Stimulated activated CD8-positive, alpha-beta memory T cell treated with anti-CD3 and anti-CD28 coated beads, Interleukin-15, amount 100 ng/mL, for 48 hours (primary cell): ENCODE data around the gene GCC2.
"Not testable (repeated sequence)": the region's sequence is repeated elsewhere in the genome, so short reads cannot be mapped to it uniquely, and the experiment has no call there.

Experiments used
- DNase-seq, 2 donors: peaks; one replicate each; pipeline ENCODE4 v3.0.0-alpha.2; 2020; ENCODE audit warnings: low read depth in 2 of 2

Gene GCC2

DNA sequence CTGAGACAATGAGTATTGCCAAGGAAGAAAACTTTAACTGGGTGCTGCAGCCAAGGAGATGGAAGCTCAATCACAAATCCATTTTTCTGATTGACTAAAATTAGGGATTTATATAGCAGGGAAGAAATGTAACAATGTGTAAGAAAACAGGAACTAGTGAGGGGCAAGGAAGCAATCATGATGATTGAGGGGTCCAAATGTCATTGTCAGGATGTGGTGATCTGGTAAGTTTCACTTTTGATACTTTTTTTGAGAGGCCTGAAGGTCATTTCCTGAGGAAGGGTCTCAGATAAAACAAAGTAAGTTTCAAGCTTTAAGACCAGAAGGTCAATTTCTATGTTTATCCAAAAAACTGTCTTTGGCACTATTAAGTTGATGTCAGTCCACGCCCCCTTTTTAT lies 12.0 kb upstream of the GCC2 start:
- no peak for DNase-seq

DNA sequence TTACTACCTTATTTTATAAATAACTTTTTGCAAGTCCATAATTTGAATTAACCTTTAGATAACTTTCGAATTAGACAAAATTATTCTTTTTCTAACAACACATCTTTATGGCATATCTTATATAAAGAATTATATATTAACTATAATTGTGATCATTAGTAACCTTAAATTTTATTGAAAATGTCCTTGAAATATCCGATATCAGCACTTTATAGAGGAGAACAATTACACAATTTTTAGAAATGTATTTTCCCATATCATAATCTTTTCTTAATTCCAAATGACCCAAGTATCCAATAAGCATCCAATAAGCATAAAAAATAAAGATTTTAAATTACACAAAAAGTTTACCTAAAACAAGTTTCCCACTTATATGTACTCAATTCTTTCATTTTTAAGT lies 7.3 kb upstream of the GCC2 start:
- no peak for DNase-seq

DNA sequence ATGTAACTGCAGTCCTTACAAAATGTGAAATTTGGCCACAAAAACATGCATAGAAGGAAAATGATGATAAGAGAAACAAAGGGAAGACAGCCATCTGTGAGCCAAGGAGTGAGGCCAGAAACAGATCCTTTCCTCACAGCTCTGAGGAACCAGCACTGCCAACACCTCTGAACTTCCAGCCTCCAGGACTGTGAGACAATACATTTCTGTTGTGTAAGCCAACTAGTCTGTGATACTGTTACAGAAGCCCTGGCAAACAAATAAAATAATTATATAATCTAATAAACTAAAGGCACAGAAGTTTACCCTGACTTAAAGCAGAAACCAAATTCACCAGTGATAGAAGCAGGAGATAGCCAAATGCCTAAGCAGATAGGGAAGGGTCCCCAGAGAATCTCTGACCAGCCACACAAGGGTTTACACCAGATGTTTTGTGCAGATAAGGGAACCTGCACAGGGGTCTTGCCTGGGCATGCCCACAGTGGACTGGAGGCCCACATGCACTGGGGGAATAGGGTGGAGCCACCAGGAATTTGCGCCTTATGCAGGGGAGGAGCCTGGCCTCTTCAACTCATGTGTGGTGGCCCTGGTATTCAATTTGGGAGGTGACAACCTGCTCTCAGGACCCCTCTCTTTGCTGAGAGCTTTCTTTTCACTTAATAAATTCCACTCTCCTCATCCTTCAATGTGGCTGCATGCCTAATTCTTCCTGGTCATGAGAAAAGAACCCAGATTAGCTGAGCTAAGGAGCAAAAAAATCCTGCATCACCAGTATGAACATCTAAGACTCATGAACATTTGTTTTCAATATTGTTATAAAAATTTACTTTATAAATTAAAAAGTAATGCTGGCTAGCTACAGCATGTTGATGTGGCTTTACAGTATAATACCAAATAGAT lies 3.8 kb upstream of the GCC2 start:
- no peak for DNase-seq

DNA sequence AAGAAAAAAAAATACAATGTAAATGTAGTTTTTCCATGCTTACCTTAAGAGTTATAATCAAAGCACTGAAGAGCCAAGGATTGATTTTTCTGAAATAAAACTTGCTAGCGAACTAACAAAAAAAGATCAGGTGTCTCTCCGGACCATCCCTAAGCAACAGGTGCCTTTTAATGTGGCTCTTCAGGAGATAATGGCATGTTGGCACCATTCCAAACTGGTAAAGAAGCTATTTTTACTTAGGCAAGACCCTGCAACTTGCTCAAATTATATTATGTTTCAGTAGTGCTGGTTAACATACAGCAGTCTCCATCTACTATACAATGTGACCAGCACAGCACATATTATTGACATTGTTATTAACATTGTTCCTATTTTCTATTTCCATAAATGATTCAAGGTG lies 2.3 kb upstream of the GCC2 start:
- DNase-seq, result no peak

DNA sequence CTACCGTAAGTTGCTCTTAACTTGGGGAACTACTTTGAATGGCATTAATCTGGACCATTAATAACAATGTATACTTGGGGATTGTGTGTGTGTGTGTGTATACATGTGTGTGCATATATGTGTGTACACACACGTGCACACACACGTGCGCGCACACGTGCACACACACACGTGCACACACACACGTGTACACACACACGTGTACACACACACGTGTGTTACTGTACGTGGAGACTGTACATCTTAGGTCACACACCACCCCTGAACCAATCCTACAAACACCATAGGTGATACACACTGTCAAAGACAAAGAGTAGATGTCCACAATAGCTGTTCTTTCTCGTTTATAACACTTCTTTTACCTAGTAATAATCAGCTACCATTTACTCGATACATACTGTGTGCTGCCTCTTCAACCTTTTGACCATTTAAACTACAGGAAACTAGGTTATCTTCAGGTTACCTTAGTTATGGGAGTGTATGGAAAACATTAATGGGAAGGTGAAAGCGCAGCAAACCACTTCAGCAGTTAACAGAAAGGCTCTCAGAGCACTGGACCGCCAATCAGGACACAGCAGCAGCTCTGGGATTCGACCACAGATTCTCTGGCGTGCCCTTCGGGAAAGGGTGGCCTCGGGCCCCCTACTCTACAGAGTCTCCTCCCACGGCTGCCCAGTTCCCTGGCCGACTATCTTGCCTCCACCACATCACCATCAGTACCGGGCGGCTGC lies 894 bp upstream of the GCC2 start:
- DNase-seq, result no peak

DNA sequence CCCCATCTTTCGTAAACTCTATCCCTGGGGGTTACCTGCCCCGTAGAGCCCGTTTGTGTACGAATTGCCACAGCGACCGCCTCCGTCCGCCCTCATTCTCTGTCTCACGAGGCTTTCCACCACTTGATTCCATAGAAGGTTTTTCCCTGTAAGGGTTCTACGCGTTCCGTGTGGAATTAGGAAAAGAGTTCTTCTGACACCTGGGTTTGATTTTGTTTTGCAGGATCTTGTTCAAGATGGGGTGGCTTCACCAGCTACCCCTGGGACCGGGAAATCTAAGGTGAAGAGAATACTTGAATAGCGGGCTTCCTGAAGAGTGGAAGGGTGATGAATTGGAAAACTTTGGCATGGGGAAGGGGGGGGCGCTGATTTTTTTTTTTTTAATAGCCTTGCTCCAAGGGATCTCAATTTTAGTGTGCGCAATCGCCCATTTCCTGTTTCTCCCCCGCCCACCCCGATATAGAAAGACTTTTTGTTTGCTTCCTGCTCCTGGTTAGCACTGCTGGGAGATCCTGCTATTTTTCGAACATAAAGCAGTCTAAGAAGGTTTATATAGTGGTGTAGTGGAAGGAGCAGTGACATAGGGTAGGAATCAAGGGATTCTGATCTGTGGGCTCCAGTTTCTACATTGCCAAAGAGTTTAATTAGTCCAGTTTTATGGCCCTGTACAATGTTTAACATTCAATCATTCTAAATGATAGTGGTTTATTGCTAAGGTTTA lies 564 bp downstream of the GCC2 start:
- peak in 1 of 2 donors; percentile 18 for DNase-seq

DNA sequence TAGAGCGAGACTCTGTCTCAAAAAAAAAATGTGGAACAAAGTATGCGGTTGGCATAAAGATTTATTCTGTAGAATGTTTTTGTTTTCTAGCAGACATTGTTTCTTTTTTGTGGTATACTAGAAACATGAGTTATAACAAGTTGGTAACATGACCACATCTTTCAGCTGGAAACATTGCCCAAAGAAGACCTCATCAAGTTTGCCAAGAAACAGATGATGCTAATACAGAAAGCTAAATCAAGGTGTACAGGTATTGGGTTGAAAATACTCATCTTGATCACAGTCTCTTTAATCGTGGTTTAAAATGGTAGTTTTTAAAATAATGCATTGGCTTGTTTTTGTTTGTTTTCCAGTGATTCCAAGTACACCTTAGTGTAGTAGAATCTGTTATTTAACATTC lies 1.9 kb downstream of the GCC2 start:
- no peak for DNase-seq

DNA sequence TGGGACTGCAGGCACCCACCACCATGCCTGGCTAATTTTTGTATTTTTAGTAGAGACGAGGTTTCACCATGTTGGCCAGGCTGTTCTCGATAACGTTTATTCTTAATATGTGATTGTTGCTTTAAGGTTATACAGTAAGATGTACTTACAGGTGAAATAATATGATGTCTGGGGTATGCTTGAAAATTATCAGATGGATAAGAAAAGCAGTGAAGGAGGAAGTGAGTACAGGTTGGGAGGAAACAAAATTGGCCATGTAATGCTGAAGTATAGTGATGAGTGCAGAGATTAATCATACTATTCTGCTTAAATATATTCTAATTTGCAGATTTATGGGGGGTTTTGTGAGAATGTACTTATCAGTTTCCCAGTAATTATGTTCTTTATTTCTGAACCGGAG lies 3.0 kb downstream of the GCC2 start:
- DNase-seq, result no peak

DNA sequence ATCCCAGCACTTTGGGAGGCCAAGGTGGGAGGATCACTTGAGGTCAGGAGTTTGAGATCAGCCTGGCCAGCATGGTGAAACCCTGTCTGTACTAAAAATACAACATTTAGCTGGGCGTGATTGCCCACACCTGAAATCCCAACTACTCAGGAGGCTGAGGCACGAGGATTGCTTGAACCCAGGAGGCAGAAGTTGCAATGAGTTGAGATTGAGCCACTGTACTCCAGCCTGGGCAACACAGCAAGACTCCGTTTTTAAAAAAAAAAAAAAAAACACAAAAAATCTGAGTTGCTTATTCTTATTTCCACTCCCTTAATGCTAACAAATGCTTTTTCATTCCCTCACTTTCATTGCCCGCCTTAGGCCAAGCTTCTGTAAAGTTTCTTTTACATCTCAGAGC lies 4.5 kb downstream of the GCC2 start:
- DNase-seq, result not testable (repeated sequence)

DNA sequence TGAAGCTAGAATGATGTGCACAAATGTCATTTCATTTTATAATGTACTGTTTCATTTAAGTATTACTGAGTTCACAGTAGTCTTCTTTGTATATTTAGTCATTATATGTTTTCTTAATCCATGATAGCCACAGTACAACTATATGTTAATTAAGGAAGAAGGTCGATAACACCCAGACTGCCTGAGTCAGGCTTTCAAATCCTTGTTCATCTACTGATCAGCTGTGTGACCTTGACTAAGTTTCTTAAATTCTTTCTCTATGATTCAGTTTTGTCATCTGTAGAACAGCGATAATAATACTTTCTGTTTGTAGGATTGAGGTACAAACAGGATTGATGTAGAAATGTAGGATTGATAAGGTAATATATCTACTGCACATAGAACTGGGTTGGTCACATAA lies 5.4 kb downstream of the GCC2 start:
- DNase-seq, result no peak

DNA sequence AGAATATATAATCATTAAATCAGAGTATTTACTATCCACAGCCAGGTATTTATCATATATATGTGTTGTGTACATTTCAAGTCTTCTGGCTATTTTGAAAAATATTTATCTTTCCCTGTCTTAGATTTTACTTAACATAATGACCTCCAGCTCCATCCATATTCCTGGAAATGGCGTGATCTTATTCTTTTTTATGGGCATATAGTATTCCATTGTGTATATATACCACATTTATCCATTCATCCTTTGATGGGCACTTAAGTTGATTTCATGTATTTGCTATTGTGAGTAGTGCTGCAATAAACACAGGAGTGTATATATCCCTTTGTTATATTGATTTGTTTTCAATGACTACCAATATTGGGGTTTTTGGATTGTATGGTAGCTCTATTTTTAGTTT lies 6.6 kb downstream of the GCC2 start:
- no peak for DNase-seq

DNA sequence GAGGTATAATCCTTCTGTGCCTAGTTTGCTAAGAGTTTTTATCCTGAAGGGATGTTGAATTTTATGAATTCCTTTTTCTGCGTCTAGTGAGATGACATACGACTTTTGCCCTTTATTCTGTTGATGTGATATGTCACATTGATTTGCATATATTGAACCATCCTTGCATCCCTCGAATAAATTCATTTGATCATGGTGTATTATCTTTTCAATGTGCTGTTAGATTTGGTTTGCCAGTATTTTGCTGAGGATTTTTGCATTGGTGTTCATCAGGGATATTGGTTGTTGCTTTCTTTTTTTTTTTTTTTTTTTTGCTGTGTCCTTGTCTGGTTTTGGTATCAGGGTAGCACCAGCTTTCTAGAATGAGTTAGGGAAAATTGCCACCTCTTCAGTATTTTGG lies 9.1 kb downstream of the GCC2 start:
- DNase-seq, result no peak

DNA sequence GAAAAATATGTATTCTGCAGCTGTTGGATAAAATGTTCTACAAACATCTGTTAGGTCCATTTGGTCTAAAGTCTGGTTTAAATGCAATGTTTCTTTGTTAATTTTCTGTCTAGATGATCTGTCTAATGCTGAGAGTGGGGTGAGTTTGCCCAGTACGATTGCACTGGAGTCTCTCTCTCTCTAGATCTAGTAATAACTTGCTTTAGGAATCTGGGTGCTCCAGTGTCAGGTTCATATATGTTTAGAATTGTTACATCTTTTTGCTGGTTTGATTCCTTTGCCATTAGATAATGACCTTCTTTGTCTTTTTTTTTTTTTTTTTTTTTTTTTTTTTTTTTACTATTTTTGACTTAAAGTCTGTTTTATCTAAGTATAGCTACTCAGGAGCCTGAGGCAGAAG lies 10.4 kb downstream of the GCC2 start:
- DNase-seq, result no peak

DNA sequence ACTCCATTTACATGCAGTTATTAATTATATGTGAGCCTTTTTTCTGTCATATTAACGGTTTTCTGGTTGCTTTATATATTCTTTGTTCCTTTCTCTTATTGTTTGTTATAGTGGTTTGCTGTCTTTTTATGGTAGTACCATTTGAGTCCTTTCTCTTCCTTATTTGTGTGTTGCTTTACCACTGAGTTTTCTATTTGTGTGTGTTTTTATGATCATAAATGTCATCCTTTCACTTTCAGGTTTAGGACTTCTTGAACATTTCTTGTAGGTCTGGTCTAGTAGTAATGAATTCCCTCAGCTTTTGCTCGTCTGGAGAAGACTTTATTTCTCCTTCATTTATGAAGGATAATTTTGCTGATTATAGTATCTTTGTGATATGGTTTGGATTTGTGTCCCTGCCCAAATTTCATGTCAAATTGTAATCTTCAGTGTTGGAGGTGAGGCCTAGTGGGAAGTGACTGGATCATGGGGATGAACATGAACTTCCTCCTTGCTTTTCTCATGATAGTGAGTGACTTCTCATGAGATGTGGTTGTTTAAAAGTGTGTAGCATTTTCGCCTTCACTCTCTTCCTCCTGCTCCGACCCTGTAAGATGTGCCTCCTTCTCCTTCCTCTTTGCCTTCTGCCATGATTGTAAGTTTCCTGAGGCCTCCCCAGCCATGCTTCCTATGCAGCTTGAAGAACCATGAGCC lies 11.5 kb downstream of the GCC2 start:
- no peak for DNase-seq

DNA sequence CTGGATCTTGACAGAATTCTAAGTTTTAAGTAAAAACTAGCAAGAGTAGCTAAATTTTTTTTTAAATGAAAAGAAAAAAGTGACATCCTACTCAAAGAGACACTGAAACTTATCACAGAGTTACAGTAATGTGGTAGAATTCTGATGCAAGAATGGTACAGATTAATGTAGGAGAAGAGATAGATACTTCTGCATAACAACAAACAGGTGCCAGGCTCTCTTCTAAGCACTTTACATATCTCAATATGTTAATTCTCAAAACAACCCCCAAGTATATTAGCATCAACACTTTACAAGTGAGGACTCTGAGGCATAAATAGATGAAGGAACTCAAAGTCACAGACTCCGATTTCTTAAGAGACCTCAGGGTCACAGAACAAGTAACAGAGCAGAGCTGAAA lies 28.1 kb downstream of the GCC2 start:
- no peak for DNase-seq

DNA sequence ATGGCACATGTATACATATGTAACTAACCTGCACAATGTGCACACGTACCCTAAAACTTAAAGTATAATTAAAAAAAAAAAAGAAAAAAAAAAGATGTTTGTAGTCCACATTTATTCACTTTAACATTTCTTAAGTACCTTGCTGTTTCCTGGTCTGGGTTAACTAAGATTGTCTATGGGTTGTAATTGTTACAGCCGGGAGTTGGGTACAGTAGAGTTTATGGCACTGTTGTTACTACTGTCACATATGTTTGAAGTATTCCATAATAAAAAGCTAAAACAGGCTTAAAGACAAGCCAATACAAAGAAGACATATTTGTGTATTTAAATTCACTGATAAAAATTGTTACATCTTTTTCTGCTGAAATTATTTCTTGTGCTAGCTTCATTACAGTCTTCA lies 36.2 kb downstream of the GCC2 start:
- no peak for DNase-seq

DNA sequence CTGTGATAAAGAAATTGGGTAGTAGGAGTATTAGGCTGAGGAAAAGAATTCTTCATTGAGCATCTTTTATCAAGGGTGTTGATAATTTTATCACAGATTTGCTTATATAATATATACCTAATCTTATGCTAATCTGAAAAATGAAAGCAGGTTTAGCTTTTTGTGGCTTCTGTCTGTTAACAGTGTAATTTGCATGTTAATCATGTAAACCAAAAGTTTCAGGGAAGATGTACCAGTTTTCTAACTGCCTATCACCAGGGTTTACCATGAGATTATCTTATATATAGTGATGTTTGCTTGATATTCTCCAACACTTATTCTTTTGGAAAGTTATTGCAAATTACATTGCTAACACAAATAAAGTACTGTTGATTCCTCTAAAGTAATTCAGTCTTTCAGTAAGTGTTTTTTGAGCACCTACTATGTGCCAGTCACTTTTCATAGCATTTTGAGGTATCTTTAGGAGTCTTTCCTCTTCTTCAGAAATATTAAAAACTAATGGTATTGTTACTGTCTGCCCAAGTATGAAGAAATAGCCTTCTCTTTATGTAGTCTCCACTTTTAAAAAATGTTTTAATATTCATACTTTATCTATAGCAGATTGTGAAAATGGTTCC lies 41.6 kb downstream of the GCC2 start:
- no peak for DNase-seq

DNA sequence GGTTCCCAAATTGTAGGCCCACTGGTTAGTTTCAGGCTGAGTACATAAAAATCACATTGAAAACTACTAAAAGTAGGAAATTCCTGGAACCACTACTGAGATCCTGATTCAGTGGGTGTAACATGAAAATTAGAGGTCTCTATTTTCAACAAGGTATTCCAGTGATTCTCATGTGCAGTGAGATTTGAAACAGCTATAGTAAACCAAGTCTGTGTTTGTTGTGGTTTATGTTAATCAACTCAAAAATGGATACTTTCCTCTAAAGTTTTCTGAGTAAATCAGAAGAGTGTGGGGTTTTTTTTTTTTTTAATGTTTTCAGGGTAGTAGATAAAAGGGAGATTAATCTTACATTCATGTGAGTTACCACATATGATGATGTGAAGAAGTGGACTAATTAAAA lies 42.8 kb downstream of the GCC2 start:
- DNase-seq, result no peak

DNA sequence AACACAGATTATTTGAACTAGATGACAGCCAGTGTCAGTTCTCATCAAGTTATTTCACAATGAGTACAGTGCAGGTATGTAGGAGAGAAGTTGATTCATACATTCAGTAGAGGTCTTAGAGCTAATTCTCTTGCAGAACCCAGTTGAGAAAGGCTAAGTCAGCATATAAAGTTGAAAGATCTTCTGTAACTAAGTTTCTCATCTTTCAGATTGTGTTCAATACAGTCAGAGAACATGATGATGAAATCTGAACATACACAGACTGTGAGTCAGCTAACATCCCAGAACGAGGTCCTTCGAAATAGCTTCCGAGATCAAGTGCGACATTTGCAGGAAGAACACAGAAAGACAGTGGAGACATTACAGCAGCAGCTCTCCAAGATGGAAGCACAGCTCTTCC lies 43.4 kb downstream of the GCC2 start:
- no peak for DNase-seq

DNA sequence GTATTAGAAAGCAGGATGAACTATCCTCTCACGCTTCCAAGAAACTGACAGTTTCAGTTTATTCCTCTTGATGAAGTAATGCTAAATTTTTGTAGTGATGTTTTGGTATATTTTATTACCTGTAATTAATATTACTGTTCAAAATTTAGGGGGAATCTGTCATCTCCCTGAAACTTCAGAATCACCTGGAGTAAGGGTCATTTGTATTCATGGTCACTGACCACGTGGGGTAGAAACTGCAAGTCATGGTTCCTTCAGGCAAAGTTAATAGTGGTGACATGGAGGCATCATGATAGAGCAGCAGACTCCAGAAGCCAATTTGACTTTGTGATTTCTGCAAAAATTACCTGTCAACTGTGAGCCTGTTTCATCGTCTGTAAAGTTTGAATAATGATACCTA lies 47.2 kb downstream of the GCC2 start:
- DNase-seq, result not testable (repeated sequence)

DNA sequence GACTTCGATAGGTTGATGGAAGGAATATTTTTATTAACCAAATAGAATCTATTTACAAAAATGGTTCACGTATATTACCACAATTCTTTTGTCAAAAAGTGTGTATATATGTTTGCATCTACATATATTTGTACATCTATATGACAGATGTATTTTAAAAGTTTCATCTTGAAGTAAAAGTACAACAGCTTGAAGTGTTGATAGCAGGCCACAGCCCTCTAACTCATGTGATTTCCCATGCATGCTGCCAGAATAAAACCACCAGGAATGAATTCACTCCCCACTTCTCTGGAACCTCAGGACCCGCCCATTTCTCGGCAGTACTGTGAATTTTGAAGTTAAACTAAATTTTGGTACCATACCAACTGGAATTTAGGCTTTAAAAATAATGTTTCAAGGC lies 58.6 kb downstream of the GCC2 start:
- not testable (repeated sequence) for DNase-seq

DNA sequence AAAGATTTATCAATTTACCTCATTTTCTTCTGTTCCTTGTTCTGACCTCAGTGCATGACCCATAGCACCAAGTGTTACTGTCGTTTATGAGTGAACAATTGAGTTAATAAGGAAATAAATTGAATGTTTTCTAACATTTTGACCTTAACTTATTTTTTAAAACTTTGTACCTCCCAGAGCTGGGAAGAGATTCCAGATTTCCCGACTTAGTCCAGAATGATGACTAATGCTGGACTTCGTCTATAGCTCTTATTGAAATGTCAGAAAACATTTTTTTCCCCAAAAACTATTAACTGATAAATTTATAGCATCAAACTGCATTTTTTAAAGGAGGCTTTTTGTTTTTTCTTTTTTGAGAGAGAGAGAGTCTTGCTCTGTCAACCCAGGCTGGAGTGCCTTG lies 63.4 kb downstream of the GCC2 start:
- not testable (repeated sequence) for DNase-seq
